Fibroblast of pulmonary artery (primary cell): ENCODE results near the gene NDUFAF3.
A peak's percentile ranks its signal among the peaks of the same experiment; 100 is the strongest.

Experiments
- DNase-seq: peaks from one replicate; pipeline ENCODE4 v3.0.0-alpha.2; 2010; ENCODE audit warnings: low read depth
- H3K4me3 ChIP-seq: replicated peaks from 2 replicates; pipeline ENCODE4 v1.5.1; 2011; ENCODE audit warnings: low read depth, mild to moderate bottlenecking, control low read depth, low read length, moderate library complexity
- CTCF ChIP-seq: IDR thresholded peaks from 2 replicates; pipeline ENCODE4 v1.5.1; 2011; ENCODE audit warnings: mild to moderate bottlenecking, control low read depth, low read length, inconsistent platforms; ENCODE audit errors: missing control alignments

NDUFAF3 gene

DNA sequence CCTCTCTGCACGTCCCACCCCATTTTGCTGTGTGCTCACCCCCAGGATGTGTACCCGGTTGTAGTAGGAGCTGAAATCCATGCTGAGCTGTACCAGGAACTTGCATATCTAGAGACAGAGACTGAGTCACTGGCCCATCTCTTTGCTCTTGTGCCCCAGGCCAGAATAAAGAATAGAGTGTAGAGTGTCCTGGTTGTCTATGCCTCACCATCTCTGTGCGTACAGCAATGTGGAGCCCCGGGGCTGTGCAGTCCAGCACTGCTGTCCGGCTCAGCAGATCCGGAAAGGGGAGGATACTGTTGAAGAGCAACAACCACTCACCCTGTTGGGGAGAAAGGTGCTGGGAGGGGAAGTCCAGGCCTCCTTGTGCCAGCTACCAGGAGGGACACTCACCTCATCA is 6.2 kb upstream of the NDUFAF3 start:
- no peak for TF ChIP-seq CTCF
- DNase-seq = no peak
- H3K4me3 ChIP-seq = no peak overlapping the region

DNA sequence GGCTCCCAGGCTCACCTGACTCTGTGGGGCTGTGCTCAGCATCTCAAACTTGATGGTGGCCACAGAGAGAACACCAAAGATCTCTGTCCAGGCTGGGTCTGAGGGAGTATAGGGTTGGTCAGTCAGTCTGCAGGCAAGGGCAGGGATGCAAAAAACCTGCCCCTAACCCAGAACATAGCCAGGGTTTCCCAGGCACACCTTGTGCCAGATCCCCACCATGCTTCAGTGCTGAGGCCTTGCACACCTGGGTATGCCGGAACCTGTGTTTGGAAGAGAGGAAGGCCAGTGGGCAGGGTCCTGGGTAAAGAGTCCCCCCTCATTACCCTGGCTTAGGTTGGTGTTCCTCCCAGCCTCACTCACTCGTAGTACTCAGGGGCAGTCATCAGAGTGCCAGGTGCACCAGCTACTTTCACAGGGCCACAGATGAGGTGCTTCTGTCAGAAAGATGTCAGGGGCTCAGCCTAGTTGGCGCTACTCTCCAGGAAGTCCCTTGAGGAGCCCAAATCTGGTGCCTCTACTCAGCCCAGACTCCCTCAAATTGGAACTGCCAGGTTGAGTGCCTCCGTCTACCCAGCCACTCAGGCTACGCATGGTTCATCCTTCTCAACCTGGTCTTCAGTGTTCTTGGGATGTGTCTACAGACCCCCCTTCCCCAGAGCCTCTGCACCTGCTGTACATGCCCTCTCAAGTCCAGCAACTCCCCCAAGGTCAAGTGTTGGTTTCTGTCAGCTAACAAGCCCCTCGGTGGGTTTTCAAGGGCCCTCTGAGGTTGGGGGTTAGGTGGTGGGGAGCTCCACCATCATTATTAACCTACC is 5.3 kb upstream of the NDUFAF3 start:
- DNase-seq = no peak
- H3K4me3 ChIP-seq = no peak overlapping the region
- no peak for TF ChIP-seq CTCF

DNA sequence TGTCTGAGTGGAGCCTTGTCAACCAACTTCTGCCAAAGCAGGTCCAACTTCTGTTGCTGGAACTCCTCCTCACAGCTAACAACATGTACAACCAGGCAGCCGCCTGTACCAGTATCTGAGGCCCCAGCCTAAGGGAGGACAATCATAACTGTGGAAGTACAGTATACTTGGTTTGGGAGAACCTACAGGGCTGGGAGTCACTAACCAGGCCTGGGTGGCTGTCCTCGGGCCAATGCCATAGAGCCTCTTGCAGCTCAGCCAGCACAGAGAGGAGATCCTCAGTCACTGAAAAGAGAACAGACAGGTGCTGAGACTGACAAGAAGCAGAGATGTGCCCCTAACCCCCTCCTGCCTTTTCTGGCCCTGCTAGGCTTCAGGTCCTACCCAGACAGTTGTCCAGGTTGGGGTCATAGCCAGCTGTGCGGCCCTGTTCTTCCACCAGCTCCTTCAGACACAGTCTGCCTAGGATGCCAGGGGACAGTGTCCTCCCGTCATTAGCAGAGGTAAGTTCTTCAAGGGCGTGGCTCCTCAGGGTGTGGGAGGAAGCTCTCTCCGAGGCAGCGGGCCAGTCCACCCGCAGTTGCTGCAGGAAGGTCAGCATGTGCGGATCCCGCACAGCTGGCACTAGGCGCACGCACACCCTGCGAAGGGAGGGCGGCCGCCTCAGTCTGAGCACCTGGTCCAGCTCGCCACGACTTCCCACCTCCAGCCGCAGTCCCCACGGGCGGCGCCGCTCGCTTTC is 4.5 kb upstream of the NDUFAF3 start:
- peak overlapping the region; percentile 77 for H3K4me3 ChIP-seq
- TF ChIP-seq CTCF = no peak
- DNase-seq = no peak

- H3K4me3 ChIP-seq = peak within 1 kb of the TSS; percentile 77
- DNase-seq = peak; percentile 53
- no peak for TF ChIP-seq CTCF
Measured at GRCh38 chr3:49017971-49018706, 3.8 kb upstream of the NDUFAF3 start, which contains the start of gene DALRD3. DALRD3 (minus strand) TSS chr3:49018580; CDS start chr3:49018564, 16 bp downstream.

GRCh38 chr3:49018707-49019006 is 3.3 kb upstream of the NDUFAF3 start:
- peak overlapping the region; percentile 77 for H3K4me3 ChIP-seq
- no peak for TF ChIP-seq CTCF
- DNase-seq = no peak

DNA sequence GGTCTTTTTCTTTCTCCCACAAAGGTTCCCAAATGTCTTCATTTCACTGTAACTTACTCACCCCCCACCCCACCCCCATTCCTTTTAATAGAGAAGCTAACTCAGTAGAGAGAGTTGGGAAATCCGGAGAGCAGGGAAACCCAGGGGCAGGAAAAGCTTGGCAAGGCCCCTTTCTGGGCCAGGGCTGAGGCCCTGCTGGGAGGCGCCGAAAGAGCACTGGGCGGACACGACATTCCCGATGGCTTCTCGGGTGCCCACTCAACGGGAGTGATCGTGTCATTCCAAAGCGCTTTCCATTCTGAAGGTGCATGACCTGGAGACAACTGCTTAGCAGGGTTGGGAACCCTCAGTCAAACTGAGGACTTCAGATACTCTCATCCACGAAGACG is 2.0 kb upstream of the NDUFAF3 start:
- peak overlapping the region; percentile 86 for H3K4me3 ChIP-seq
- no peak for TF ChIP-seq CTCF
- DNase-seq = no peak
